Muscle of leg (tissue), 11 donors: ENCODE measurements around the gene FKBP1B. TPM values are rescaled to one million over a fixed set of nuclear protein-coding genes. Genes with fewer than 3 reads are reported as not detected.
"Not testable (repeated sequence)": the region's sequence is repeated elsewhere in the genome, so short reads cannot be mapped to it uniquely, and the experiment has no call there.

Experiments
- DNase-seq: peaks from one replicate; pipeline ENCODE4 v3.0.0; 2013
- H3K27ac ChIP-seq: one replicate; pipeline ENCODE4 v1.5.1; 2013; ENCODE audit warnings: mild to moderate bottlenecking, low read length, control low read depth
- H3K27me3 ChIP-seq: one replicate; pipeline ENCODE4 v1.6.1; 2013; ENCODE audit warnings: low read length; ENCODE audit not compliant: control insufficient read depth, insufficient read depth
- H3K36me3 ChIP-seq: one replicate; pipeline ENCODE4 v1.6.1; 2013; ENCODE audit warnings: low read length; ENCODE audit not compliant: control insufficient read depth, insufficient read depth
- H3K4me1 ChIP-seq: one replicate; pipeline ENCODE4 v1.6.1; 2013; ENCODE audit warnings: low read length; ENCODE audit not compliant: control insufficient read depth, insufficient read depth
- H3K4me3 ChIP-seq: one replicate; pipeline ENCODE4 v1.5.1; 2013; ENCODE audit warnings: low read length, control low read depth
- H3K9me3 ChIP-seq: replicated peaks from 2 replicates; pipeline ENCODE4 v1.6.1; 2013; ENCODE audit warnings: low read depth, low read length; ENCODE audit not compliant: control insufficient read depth
- WGBS: methylation state at CpG from one replicate; pipeline ENCODE4 v1.1.5; 2013; ENCODE audit warnings: missing lambda C conversion rate; ENCODE audit not compliant: insufficient coverage; 5-methylcytosine and 5-hydroxymethylcytosine counted together
- polyA plus RNA-seq, 8 donors: library from polyadenylated mRNA; unstranded; fragments of 120-200 nt; gene quantifications; one replicate each; pipeline versions ENCODE4 v1.2.1 to v1.2.3, GENCODE V29; 2013; ENCODE audit warnings: inconsistent platforms in 1 of 8, low replicate concordance in 1 of 8; ENCODE audit not compliant: insufficient read length in 8 of 8, insufficient read depth in 1 of 8
- total RNA-seq: library from RNA; stranded (reverse); fragments of 120-200 nt; gene quantifications from one replicate; pipeline ENCODE4 v1.2.4, GENCODE V29; 2013

Gene FKBP1B
- total and polyA plus RNA-seq, 9 donors, result 2.1 to 4.5 (median 3.2) TPM

GRCh38 chr2:24014902-24015301, 34.6 kb upstream of the FKBP1B start:
- no CpG with 5 or more reads among the region's 6 CpGs for WGBS

GRCh38 chr2:24015562-24016375, 33.8 kb upstream of the FKBP1B start:
- H3K36me3 ChIP-seq, result no peaks in the 10 kb centered on the region
- H3K4me3 ChIP-seq, result no peak overlapping the region
- peaks cover 15% of the 10 kb centered on the region for H3K27me3 ChIP-seq
- DNase-seq, result no peak
- H3K9me3 ChIP-seq, result no peaks in the 10 kb centered on the region
- H3K27ac ChIP-seq, result no peak overlapping the region
- 56% methylated on average over 6 of the region's 11 CpGs for WGBS
- H3K4me1 ChIP-seq, result no peaks in the 10 kb centered on the region

More at GRCh38 chr2:24014902-24015301, 34.6 kb upstream of the FKBP1B start:
- H3K9me3 ChIP-seq, DNase-seq, H3K4me3 ChIP-seq, H3K4me1 ChIP-seq, H3K27ac ChIP-seq, H3K36me3 ChIP-seq: not testable (repeated sequence)
- peaks cover 23% of the 10 kb centered on the region for H3K27me3 ChIP-seq

- no peaks in the 10 kb centered on the region for H3K9me3 ChIP-seq
- H3K27ac ChIP-seq, result no peak overlapping the region
- no peaks in the 10 kb centered on the region for H3K4me1 ChIP-seq
- H3K36me3 ChIP-seq, result no peaks in the 10 kb centered on the region
- no peak for DNase-seq
- peaks cover 9% of the 10 kb centered on the region for H3K27me3 ChIP-seq
- WGBS, result 61% methylated on average over 3 of the region's 9 CpGs
- no peak overlapping the region for H3K4me3 ChIP-seq
Measured at GRCh38 chr2:24016376-24016761, 33.2 kb upstream of the FKBP1B start.

GRCh38 chr2:24016853-24017703, 32.5 kb upstream of the FKBP1B start:
- Histone ChIP-seq H3K4me3 (no peak overlapping the region), H3K4me1 (no peaks in the 10 kb centered on the region), H3K27ac (no peak overlapping the region), H3K27me3 (peaks cover 4% of the 10 kb centered on the region), H3K9me3 (no peaks in the 10 kb centered on the region), H3K36me3 (peaks cover 4% of the 10 kb centered on the region)
- DNase-seq, result no peak
- WGBS, result 84% methylated on average over 34 of the region's 35 CpGs

- no peak for DNase-seq
- 80% methylated on average over 1 of the region's 8 CpGs for WGBS
- Histone ChIP-seq H3K9me3 (no peaks in the 10 kb centered on the region), H3K4me1 (no peaks in the 10 kb centered on the region), H3K36me3 (peaks cover 7% of the 10 kb centered on the region), H3K4me3 (no peak overlapping the region), H3K27ac (no peak overlapping the region), H3K27me3 (peaks cover under 1% of the 10 kb centered on the region)
Measured at GRCh38 chr2:24017711-24018110, 31.8 kb upstream of the FKBP1B start.

GRCh38 chr2:24018241-24018640, 31.3 kb upstream of the FKBP1B start:
- H3K27ac ChIP-seq, result no peak overlapping the region
- no peaks in the 10 kb centered on the region for H3K9me3 ChIP-seq
- H3K4me3 ChIP-seq, result no peak overlapping the region
- no peak for DNase-seq
- no peaks in the 10 kb centered on the region for H3K27me3 ChIP-seq
- WGBS, result 64% methylated on average over 4 of the region's 9 CpGs
- no peaks in the 10 kb centered on the region for H3K4me1 ChIP-seq
- peaks cover 11% of the 10 kb centered on the region for H3K36me3 ChIP-seq

- Histone ChIP-seq H3K27me3 (no peaks in the 10 kb centered on the region), H3K36me3 (peaks cover 17% of the 10 kb centered on the region), H3K27ac (no peak overlapping the region), H3K4me3 (no peak overlapping the region), H3K9me3 (no peaks in the 10 kb centered on the region), H3K4me1 (no peaks in the 10 kb centered on the region)
- 92% methylated on average over 3 of the region's 5 CpGs for WGBS
- no peak for DNase-seq
Measured at GRCh38 chr2:24019729-24020128, 29.8 kb upstream of the FKBP1B start.

- WGBS, result 83% methylated on average over 1 of the region's 4 CpGs
- no peak for DNase-seq
- Histone ChIP-seq H3K4me1 (no peaks in the 10 kb centered on the region), H3K27ac (no peak overlapping the region), H3K27me3 (no peaks in the 10 kb centered on the region), H3K4me3 (no peak overlapping the region), H3K9me3 (no peaks in the 10 kb centered on the region), H3K36me3 (peaks cover 22% of the 10 kb centered on the region)
Measured at GRCh38 chr2:24020244-24020643, 29.3 kb upstream of the FKBP1B start.

- no peak for DNase-seq
- H3K4me3 ChIP-seq, result no peak overlapping the region
- peaks cover 30% of the 10 kb centered on the region for H3K36me3 ChIP-seq
- H3K9me3 ChIP-seq, result no peaks in the 10 kb centered on the region
- no peak overlapping the region for H3K27ac ChIP-seq
- H3K27me3 ChIP-seq, result no peaks in the 10 kb centered on the region
- H3K4me1 ChIP-seq, result no peaks in the 10 kb centered on the region
- WGBS, result 78% methylated on average over 15 of the region's 19 CpGs
Measured at GRCh38 chr2:24021122-24021998, 28.2 kb upstream of the FKBP1B start.
